Suppressor macrophage (primary cell): Measurements from ENCODE around the gene PAPOLA.
"Not testable (repeated sequence)": the region's sequence is repeated elsewhere in the genome, so short reads cannot be mapped to it uniquely, and the experiment has no call there.

Source experiments
- DNase-seq, 4 experiments: peaks; one replicate each; pipeline ENCODE4 v3.0.0-alpha.2; 2020 to 2022
- total RNA-seq, 17 experiments: gene quantifications; one replicate each; lab custom pipeline; 2026; ENCODE audit warnings: mixed read lengths in 6 of 17, inconsistent platforms in 3 of 17; lab: John Stamatoyannopoulos, UW

Gene PAPOLA
- total RNA-seq, result 63.6 to 238 (median 174) reads per million in 17 experiments

DNA sequence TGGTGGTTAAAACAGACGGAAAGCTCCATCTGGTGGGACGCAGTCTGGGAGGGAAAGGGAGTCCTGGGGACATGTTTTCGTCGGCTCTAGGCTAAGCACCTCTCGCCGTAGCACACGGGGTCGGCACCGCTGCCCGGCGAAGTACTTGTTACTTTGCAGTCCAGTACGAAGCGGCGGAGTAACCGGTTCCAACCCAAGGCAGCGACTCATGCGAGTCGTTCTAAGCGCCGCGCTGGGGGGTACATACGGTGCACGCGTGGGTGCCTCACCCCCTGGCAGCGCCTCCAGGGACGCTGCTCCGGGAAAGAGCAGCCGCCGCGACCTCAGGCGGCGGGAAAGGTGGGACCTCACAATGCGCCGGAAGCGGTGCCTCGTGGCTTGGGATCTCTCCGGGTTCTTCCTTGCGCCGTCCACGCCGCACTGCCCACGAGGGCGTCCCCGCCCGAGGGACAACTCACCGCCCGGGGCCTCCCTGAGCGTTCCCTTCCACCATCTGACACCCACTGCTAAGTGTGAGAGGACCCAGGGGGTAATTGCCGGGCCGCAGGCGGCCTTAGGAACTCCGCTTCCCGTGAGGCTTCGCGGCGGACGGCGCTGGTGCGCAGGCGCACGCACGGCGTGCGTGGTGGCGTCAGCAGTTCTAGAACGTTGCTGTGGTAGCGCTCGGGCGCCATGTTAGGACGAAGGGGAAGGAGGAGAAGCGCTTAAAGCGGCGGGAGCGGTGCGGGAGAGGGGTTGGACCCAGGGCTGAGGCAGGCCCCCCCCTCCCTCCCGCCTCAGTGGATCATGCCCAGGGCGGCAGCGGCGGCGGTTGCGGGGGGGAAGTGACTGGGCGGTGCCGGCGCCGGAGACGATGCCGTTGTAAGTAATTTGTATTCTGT is at the start of gene PAPOLA:
Gene PAPOLA, plus strand, starts transcription at position 643 of the 881 bp plus-strand sequence. Its CDS starts 211 bp downstream, at position 854.
- peak; percentile 98 for DNase-seq

DNA sequence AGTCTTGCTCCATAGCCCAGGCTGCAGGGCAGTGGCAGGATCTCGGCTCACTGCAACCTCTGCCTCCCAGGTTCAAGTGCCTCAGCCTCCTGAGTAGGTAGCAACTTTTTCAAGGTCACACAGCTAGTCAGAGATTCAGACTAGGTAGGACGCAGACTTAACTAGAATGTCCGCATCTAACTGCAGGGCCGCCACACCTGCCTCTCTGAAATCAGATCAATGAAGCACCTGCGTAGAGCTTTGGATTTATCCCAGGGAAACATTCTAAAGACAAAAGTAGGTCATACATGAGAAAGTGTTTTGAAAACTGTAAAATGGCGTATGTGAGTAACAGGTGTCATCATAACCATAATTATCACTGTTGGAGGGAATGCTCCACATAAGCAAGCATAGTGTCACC is 49.5 kb upstream of the PAPOLA start:
- no peak for DNase-seq

GRCh38 chr14:96455588-96455987 is 46.6 kb upstream of the PAPOLA start:
- no peak for DNase-seq

DNA sequence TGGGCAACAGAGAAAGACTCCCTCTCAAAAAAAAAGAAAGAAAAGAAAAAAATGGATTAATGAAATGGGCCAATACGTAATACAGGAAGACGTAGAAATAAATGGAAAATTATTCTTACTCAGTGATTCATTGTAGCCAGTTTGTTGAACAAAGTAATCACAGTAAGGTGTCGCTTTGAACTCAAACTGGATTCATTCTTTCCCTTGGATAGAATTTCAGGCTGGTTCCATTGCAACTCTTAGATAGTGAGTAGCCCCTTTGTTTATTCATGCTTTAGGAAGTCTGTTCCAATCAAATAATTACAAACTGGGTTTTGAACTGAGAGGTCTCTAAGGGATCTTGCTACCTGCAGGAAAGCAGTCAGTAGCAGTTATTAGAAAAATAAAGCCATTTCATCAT is 42.3 kb upstream of the PAPOLA start:
- DNase-seq, result no peak

GRCh38 chr14:96461950-96462798 is 40.0 kb upstream of the PAPOLA start:
- no peak for DNase-seq

- DNase-seq, result no peak
Observed at GRCh38 chr14:96464136-96464535, 38.0 kb upstream of the PAPOLA start.

GRCh38 chr14:96466918-96467317 is 35.3 kb upstream of the PAPOLA start:
- no peak for DNase-seq

GRCh38 chr14:96470331-96470730 is 31.9 kb upstream of the PAPOLA start:
- no peak for DNase-seq

DNA sequence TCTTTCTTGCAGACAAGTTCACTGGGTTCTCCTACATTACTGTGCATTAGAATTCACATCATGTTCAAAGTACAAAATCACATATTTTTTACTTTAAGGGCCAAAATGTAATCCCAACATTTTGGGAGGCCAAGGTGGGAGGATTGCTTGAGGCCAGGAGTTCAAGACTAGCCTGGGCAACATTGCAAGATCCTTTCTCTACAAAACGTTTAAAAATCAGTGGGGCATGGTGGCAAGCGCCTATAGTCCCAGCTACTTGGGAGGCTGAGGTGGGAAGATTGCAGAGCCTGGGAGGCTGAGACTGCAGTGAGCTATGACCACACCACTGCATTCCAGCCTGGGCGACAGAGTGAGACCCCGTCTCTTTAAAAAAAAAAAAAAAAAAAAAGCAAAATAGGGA is 31.2 kb upstream of the PAPOLA start:
- not testable (repeated sequence) for DNase-seq

DNA sequence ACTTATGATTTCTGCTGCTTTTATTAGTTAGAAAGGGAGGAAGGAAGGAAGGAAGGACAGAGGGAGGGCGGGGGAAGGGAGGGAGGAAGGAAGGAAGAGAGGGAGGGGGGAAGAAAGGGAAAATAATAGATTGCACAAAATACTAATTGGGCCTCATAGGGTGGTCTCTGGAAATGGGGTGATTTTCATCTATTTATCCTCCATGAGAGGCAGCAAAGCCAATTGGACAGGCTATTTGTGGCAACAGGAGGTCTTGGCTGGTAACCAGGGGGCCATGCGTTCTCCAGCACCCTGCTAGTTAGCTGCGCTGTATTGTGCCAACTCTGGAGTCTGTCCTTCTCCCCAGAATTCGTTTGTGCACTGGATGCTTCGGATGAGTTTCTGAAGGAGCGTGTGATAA is 24.1 kb upstream of the PAPOLA start:
- DNase-seq, result no peak

GRCh38 chr14:96479435-96480146 is 22.6 kb upstream of the PAPOLA start:
- no peak for DNase-seq

- DNase-seq, result no peak
Observed at GRCh38 chr14:96481731-96482314, 20.4 kb upstream of the PAPOLA start.

DNA sequence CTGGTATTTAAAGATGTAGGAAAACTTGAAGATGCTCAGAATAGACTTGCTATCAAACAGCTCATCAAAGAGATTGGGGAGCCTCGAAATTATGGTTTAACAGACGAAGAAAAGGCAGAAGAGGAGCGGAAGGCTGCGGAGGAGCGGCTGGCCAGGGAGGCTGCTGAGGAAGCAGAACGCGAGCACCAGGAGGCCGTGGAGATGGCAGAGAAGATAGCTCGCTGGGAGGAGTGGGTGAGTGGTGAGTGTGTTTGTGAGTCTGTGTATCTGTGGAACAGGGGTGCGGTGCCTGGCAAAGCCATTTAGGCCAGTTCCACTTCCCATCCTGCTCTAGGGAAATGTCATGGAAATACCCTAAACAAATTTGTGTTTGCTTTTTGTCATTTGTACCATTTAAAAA is 19.2 kb upstream of the PAPOLA start:
- DNase-seq, result no peak

DNA sequence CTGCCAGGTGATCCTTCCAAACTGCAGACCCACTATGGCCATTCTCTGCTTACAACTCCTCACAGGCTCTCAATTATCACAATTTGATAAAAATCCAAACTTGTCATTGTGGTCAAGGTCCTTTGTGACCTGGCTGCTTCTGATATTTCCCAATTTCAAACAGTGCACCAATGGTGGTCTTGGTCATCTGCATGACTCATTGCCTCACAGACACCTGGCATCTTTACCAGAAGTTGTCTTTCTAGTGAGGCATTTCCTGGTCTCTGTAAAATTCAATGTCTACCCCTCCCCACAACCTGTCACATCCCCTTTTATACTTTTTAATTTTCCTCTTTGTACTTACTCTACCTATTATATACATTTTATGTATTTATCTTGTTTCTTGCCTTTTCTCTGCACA is 17.8 kb upstream of the PAPOLA start:
- no peak for DNase-seq

- no peak for DNase-seq
Observed at GRCh38 chr14:96486705-96487104, 15.5 kb upstream of the PAPOLA start.

GRCh38 chr14:96489327-96489726 is 12.9 kb upstream of the PAPOLA start:
- DNase-seq, result no peak

GRCh38 chr14:96493178-96493577 is 9.0 kb upstream of the PAPOLA start:
- DNase-seq, result no peak

GRCh38 chr14:96494331-96494730 is 7.9 kb upstream of the PAPOLA start:
- no peak for DNase-seq

DNA sequence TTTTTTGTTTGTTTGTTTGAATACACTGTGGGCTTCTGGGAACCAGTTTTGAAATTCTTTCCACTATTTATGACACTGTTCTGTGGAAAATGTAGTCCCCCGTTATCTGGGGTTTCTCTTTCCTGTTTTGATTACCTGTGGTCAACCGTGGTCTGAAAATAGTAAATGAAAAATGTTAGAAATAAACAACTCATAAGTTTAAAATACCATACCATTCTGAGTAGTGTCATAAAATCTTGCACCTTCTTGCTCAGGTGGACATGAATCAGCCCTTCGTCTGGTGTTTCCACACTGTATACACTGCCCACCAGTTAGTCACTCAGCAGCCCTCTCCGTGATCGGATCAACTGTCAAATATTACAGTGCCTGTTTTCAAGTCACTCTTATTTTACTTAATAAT is 5.1 kb upstream of the PAPOLA start:
- peak in 2 of 4 experiments; percentile 18 to 20 for DNase-seq

DNA sequence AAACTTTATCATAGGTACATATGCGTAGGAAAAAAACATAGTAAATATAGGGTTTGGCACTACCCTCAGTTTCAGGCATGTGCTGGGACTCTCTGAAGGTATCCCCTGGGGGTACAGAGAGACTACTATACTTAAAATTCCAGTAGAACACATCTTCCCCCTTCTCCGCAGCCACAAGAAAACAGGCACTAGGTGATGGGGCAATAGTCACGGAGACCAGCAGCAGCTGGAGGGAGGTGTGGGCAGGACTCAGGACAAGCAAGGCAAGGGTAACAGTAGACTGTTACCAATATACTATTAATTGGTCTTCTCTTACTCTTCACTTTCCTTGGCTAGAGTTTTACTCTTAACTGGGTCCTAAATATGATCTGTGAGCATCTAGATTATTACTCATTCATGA is 4.6 kb upstream of the PAPOLA start:
- DNase-seq, result peak; percentile 15 to 65 (median 53)

DNA sequence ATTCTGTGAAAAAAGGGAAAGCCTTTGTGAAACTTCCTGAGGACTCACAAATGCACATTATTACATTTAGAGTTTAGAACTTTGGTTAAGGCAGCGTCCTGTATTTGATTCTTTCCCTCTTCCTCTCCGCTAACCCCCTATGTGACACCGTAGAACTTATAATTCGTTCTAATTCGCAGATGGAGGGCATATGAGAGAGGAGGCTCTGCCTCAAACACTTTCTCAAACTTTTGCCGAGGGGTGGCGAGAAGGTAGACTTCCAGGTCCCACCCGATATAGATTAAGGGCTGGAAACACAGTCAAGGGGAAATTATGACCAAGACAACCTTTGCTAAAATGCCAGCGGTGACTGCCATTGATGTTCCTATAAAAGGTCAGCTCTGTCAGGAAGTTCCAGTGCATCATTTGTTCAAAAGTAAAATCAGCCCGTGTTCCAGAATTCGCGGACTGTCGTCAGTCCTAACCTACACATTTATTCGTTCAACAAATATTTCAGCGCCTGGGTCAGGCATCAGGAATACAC is 904 bp upstream of the PAPOLA start:
- peak in 2 of 4 experiments; percentile 16 to 29 for DNase-seq
